ACC112 (cell line): ENCODE measurements around the gene SIRPA.

Experiments
- H2AFZ ChIP-seq: fragments of 200-600 bp; sonication (generic); one replicate; pipeline ENCODE4 v1.6.0; 2017; ENCODE audit warnings: antibody characterized with exemption, low read length; ENCODE audit not compliant: unreplicated experiment
- H3K27ac ChIP-seq: fragments of 200-600 bp; sonication (generic); 2 replicates; pipeline ENCODE4 v1.5.1; 2014; ENCODE audit warnings: low read depth, mild to moderate bottlenecking, antibody characterized with exemption, low read length, moderate library complexity
- H3K27me3 ChIP-seq: fragments of 200-600 bp; sonication (generic); 2 replicates; pipeline ENCODE4 v1.6.1; 2014; ENCODE audit warnings: mild to moderate bottlenecking, antibody characterized with exemption, low read length, moderate library complexity, mixed read lengths; ENCODE audit not compliant: insufficient read depth
- H3K36me3 ChIP-seq: fragments of 200-600 bp; sonication (generic); 2 replicates; pipeline ENCODE4 v1.6.1; 2016; ENCODE audit warnings: mild to moderate bottlenecking, antibody characterized with exemption, low read length, moderate library complexity, mixed read lengths; ENCODE audit not compliant: insufficient read depth
- H3K4me1 ChIP-seq: fragments of 200-600 bp; sonication (generic); one replicate; pipeline ENCODE4 v1.6.1; 2016; ENCODE audit warnings: low read length, mixed read lengths; ENCODE audit not compliant: insufficient read depth, unreplicated experiment, control insufficient read depth
- H3K4me3 ChIP-seq: fragments of 200-600 bp; sonication (generic); 2 replicates; pipeline ENCODE4 v1.5.1; 2014; ENCODE audit warnings: mild to moderate bottlenecking, low read depth, low read length
- H3K79me2 ChIP-seq: fragments of 200-600 bp; sonication (generic); one replicate; pipeline ENCODE4 v1.6.0; 2016; ENCODE audit warnings: low read length; ENCODE audit not compliant: control insufficient read depth, unreplicated experiment, insufficient read depth

SIRPA gene

DNA sequence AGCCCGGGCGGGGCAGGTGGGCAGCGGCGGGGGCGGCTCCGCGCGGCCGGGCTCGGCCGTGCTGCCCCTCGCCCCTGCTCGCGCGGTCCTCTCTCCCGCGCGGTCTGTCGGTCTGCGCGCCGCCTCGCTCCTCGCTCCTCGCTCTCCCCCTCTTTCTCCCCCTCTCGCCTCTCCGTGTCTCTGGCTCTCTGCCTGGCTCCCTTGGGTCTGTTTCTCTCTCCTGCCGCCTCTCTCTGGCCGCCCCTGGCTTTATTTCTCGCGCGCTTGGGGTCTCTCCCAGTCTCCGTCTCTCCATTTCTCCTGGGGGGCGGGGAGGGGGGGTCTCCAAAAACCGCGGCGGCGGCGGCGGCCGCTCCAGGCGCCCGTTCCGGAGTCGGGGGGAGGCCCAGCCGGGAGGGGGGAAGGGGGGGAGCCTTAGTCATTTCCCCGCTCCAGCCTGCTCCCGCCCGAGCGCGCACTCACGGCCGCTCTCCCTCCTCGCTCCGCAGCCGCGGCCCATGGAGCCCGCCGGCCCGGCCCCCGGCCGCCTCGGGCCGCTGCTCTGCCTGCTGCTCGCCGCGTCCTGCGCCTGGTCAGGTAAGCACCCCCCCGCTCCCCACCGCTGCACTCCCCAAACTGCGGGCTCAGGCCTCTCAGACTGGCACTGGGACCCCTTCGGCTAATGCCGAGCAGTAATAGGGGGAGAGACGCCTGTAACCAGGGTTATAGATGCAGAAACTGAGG, at the start of gene SIRPA:
TSS of gene SIRPA (plus strand) at position 457 of the 723 bp plus-strand sequence. CDS start at position 498, 41 bp downstream.
- H3K27me3 ChIP-seq: no peaks in the 10 kb centered on the region
- H3K79me2 ChIP-seq: no peaks in the 10 kb centered on the region
- H3K4me1 ChIP-seq: peaks cover 8% of the 10 kb centered on the region
- H3K4me3 ChIP-seq: peak within 1 kb of the TSS; percentile 83
- peak within 1 kb of the TSS; percentile 76 for H2AFZ ChIP-seq
- no peak within 1 kb of the TSS for H3K27ac ChIP-seq
- no peaks in the 10 kb centered on the region for H3K36me3 ChIP-seq

DNA sequence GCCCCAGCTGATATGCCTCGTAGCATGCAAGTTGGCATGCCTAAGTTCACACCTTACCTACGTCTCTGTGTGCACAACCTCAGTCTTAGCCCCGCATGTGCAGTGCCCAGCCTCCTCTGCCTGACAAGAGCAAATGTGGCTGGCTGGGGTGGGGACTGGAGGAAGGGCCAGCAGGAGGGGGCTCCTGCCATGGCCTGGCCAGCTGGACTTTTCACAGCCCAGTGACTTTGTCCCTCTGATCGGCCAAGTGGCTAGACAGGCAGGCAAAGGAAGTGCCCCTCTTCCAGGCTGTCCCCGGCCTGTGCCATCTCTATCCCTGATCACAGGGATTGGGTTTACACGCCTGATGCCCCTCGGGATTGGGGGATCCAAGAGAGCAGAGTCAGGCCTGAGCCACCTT, 49.5 kb upstream of the SIRPA start:
- Histone ChIP-seq H3K79me2 (no peaks in the 10 kb centered on the region), H3K27ac (no peak overlapping the region), H3K4me1 (peaks cover 18% of the 10 kb centered on the region), H3K36me3 (no peaks in the 10 kb centered on the region), H3K27me3 (no peaks in the 10 kb centered on the region), H2AFZ (no peak overlapping the region), H3K4me3 (no peak overlapping the region)

DNA sequence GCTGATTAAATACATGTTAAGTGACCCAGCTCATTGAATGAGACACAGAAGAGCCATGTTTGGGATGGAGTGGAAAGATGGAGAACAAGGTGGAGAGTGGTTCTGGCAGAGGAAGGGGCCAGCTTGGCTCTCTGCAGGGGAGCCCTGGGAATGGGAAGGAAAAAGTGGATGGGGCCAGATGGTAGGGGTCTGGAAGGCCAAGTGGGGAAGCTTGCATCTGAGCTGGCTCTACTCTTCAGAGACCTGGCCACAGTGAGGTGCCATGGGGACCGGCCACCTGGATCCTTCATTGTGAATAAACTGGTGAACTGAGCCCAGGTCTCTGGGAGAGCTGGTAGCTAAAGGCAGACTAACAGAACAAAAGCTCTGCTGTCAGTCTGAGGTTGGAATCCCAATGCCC, 48.9 kb upstream of the SIRPA start:
- Histone ChIP-seq H3K4me3 (no peak overlapping the region), H3K27ac (no peak overlapping the region), H2AFZ (no peak overlapping the region), H3K36me3 (no peaks in the 10 kb centered on the region), H3K79me2 (no peaks in the 10 kb centered on the region), H3K4me1 (peaks cover 12% of the 10 kb centered on the region), H3K27me3 (peaks cover 1% of the 10 kb centered on the region; the same call in 1 of the 2 replicates)

DNA sequence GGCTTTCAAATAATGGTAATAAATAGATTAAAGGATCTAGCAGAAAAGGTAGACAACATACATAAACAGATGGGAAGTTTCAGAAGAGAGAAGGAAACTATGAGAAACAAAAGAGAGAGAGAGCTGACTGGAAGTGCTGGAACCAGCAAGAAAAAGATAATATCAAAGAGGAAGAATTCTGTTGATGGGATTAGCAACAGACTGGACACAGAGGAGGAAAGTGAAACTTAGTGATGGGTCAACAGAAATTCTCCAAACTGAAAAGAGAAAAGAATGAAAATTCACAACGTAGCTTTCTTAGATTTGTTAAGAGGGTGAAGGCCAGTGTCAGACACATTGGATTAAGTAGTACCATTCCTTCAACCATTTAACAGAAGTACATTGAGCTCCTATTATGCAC, 48.3 kb upstream of the SIRPA start:
- no peak overlapping the region for H3K27ac ChIP-seq
- H3K36me3 ChIP-seq: no peaks in the 10 kb centered on the region
- peaks cover 6% of the 10 kb centered on the region for H3K27me3 ChIP-seq
- H3K4me3 ChIP-seq: no peak overlapping the region
- no peaks in the 10 kb centered on the region for H3K79me2 ChIP-seq
- H3K4me1 ChIP-seq: peaks cover 7% of the 10 kb centered on the region
- no peak overlapping the region for H2AFZ ChIP-seq

DNA sequence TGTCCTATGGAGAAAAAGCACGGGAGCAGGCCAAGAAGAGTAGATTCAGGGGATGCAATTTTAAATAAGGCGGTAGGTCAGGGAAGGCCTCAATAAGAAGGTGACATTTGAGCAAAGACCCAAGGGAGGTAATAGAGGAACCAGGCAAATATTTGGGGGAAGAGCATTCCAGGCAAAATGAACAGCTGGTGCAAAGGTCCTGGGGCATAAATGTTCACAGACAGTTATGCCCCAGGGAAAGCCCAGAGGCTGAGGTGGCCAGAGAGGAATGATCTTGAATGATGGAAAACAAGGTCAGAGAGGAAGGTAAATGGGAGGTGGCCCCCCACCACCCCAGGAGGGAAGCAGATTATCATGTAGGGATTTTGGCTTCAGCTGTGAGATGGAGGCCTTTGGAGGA, 47.4 kb upstream of the SIRPA start:
- peaks cover 12% of the 10 kb centered on the region for H3K27me3 ChIP-seq
- no peaks in the 10 kb centered on the region for H3K36me3 ChIP-seq
- H2AFZ ChIP-seq: no peak overlapping the region
- peaks cover 4% of the 10 kb centered on the region for H3K4me1 ChIP-seq
- no peak overlapping the region for H3K27ac ChIP-seq
- no peaks in the 10 kb centered on the region for H3K79me2 ChIP-seq
- no peak overlapping the region for H3K4me3 ChIP-seq

DNA sequence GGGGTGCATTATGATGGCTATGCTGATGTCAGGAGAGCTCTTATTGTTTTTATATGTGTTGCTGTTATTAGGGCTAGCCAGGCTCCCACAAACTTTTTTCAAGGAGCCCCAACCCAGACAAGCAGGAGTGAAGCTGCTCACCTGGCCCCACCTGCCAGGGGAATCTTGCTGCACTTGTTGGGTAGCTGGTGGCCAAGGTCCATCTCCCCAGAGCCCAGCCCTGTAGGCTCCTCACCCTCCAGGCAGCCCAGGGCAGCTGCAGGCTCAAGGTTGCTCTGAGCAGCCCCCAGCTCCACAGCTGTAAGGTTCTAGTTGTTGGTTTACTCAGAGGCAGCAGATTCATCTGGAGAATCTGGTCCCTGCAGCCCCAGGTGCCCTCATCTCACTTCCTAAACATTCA, 46.8 kb upstream of the SIRPA start:
- Histone ChIP-seq H3K4me3 (no peak overlapping the region), H3K27me3 (peaks cover 12% of the 10 kb centered on the region), H3K36me3 (no peaks in the 10 kb centered on the region), H3K79me2 (no peaks in the 10 kb centered on the region), H3K27ac (no peak overlapping the region), H2AFZ (no peak overlapping the region), H3K4me1 (peaks cover 4% of the 10 kb centered on the region)

DNA sequence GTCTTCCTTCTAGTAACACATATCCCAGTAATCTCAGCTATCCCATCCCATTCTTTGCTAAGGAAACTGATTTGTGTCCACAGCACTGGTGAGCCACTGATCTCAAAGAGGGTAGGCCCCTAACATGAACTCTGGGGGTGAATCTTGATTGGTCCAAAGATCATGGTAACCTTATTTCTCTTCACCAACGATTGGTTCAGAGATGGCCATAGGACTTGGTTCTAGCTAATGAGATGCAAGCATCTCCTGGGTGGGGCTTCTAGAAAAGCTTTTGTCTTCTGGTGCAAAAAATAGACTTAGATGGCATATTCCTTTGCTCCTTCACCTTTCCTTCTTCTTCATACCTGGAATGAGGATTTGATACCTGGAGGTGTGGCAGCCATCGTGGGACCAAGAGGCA, 43.8 kb upstream of the SIRPA start:
- Histone ChIP-seq H2AFZ (no peak overlapping the region), H3K27ac (no peak overlapping the region), H3K4me3 (no peak overlapping the region), H3K79me2 (no peaks in the 10 kb centered on the region), H3K27me3 (peaks cover 28% of the 10 kb centered on the region), H3K36me3 (no peaks in the 10 kb centered on the region), H3K4me1 (no peaks in the 10 kb centered on the region)

DNA sequence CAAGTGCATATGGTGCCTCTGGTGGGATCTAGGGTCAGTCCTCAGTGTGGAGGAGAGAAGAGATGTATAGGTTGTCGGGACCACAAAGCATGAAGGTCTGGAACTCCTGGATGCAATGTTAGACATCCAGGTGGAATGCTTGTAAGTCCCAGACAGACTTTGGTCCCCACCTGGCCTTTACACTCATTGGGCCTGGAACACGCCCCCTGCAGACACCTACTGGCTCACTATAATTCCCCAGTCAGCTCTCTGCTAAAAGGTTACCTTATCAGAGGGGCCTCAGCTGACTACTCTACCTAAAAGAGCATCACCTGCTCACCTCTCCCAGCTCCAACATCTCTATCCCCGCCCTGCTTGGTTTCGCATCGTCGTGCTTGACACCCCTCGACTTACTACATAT, 41.7 kb upstream of the SIRPA start:
- Histone ChIP-seq H3K36me3 (no peaks in the 10 kb centered on the region), H3K4me1 (no peaks in the 10 kb centered on the region), H2AFZ (no peak overlapping the region), H3K27me3 (peaks cover 30% of the 10 kb centered on the region), H3K27ac (no peak overlapping the region), H3K4me3 (no peak overlapping the region), H3K79me2 (no peaks in the 10 kb centered on the region)

DNA sequence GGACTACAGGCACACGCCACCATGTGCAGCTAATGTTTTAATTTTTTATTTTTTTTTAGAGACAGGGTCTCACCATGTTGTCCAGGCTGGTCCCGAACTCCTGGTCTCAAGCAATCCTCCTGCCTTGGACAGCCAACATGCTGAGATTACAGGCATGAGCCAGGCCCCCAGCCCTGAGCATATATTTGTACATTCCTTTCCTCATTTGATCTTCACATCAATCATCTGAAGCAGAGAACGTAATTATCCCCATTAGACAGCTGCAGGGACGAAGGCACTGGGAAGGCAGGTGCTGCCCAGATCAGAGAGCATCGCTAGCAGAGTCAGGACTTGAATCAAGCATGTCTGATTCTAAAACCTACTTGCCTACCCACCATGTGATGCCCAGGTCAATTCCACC, 41.0 kb upstream of the SIRPA start:
- Histone ChIP-seq H3K79me2 (no peaks in the 10 kb centered on the region), H3K27me3 (peaks cover 30% of the 10 kb centered on the region), H2AFZ (no peak overlapping the region), H3K4me3 (no peak overlapping the region), H3K27ac (no peak overlapping the region), H3K36me3 (no peaks in the 10 kb centered on the region), H3K4me1 (no peaks in the 10 kb centered on the region)

DNA sequence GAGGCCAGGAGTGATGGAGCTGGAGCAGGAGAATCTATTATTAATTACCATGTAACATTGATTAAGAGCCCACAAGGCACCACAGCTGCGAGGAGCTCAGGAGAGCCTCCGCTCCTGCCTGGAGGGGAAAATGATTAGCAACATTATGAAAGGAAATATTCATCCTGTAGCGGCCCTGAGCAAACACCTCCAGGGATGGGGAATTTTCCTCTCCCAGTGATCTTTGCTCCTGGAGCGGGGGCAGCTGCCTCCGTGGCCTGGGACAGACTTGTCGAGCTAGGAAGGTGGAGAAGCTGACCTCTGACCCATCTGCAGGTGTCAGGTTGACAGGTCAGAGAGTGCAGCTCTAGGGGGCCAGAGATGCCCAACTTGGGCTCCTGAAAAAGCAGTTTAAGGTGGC, 40.1 kb upstream of the SIRPA start:
- no peak overlapping the region for H2AFZ ChIP-seq
- no peaks in the 10 kb centered on the region for H3K36me3 ChIP-seq
- H3K27me3 ChIP-seq: peaks cover 30% of the 10 kb centered on the region
- H3K27ac ChIP-seq: no peak overlapping the region
- H3K4me3 ChIP-seq: no peak overlapping the region
- peaks cover 3% of the 10 kb centered on the region for H3K4me1 ChIP-seq
- no peaks in the 10 kb centered on the region for H3K79me2 ChIP-seq

DNA sequence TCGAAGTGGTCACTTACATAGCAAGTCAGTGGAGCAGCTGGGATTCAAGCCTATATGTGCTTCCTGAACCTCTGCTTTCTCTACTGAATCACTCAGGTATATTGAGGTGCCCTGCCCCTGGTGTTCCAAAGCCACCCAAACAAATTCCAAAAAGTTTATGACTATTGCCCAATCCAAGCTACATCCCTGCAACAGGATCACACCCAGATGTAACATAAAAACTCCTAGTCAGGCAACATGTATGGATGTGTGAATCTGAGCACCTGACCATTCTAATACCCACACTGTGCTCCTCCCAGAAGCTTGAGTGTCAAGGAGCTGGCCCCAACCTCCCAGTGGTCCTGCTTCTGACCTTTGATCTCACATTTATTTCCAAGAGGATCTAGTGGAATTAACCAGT, 39.5 kb upstream of the SIRPA start:
- H3K36me3 ChIP-seq: no peaks in the 10 kb centered on the region
- no peak overlapping the region for H3K4me3 ChIP-seq

More for the DNA sequence above, 39.5 kb upstream of the SIRPA start:
- no peak overlapping the region for H2AFZ ChIP-seq
- peaks cover 9% of the 10 kb centered on the region for H3K4me1 ChIP-seq
- no peak overlapping the region for H3K27ac ChIP-seq
- H3K79me2 ChIP-seq: no peaks in the 10 kb centered on the region
- H3K27me3 ChIP-seq: peaks cover 30% of the 10 kb centered on the region
